Neuronal stem cell (in vitro differentiated cells): ENCODE results near the gene BIRC5.
"Not testable (repeated sequence)": the region's sequence is repeated elsewhere in the genome, so short reads cannot be mapped to it uniquely, and the experiment has no call there.

Experiments
- DNase-seq: peaks from one replicate; pipeline ENCODE4 v3.0.0-alpha.2; 2013; ENCODE audit warnings: low spot score
- H2AFZ ChIP-seq: one replicate; pipeline ENCODE4 v1.6.1; 2013; ENCODE audit warnings: mild to moderate bottlenecking, low read length, inconsistent platforms
- H2AK5ac ChIP-seq: 2 replicates; pipeline ENCODE4 v1.6.1; 2013; ENCODE audit warnings: low read depth, mild to moderate bottlenecking, inconsistent platforms, low read length, moderate library complexity, mixed read lengths
- H2BK120ac ChIP-seq: 2 replicates; pipeline ENCODE4 v1.6.1; 2013; ENCODE audit warnings: low read depth, mild to moderate bottlenecking, inconsistent platforms, low read length, moderate library complexity, mixed read lengths
- H2BK12ac ChIP-seq: one replicate; pipeline ENCODE4 v1.6.1; 2013; ENCODE audit warnings: low read length, inconsistent platforms
- H2BK15ac ChIP-seq: 2 replicates; pipeline ENCODE4 v1.6.1; 2013; ENCODE audit warnings: mild to moderate bottlenecking, low read length, inconsistent platforms, mixed read lengths
- H2BK5ac ChIP-seq: one replicate; pipeline ENCODE4 v1.6.1; 2013; ENCODE audit warnings: inconsistent platforms, mild to moderate bottlenecking, low read length, moderate library complexity
- H3K14ac ChIP-seq: one replicate; pipeline ENCODE4 v1.6.1; 2013; ENCODE audit warnings: low read length, inconsistent platforms
- H3K18ac ChIP-seq: 2 replicates; pipeline ENCODE4 v1.6.1; 2013; ENCODE audit warnings: low read length, inconsistent platforms
- H3K23ac ChIP-seq: 2 replicates; pipeline ENCODE4 v1.6.1; 2013; ENCODE audit warnings: low read depth, mild to moderate bottlenecking, mixed read lengths, low read length, inconsistent platforms; ENCODE audit not compliant: poor library complexity
- H3K27ac ChIP-seq: replicated peaks from 3 replicates; pipeline ENCODE4 v1.5.1; 2013; ENCODE audit warnings: low read length, inconsistent platforms
- H3K27me3 ChIP-seq, 3 experiments: 2 replicates each; pipeline ENCODE4 v1.6.1; 2013; ENCODE audit warnings: low read length in 3 of 3, mild to moderate bottlenecking in 2 of 3, inconsistent platforms in 1 of 3, low read depth in 1 of 3, mixed read lengths in 1 of 3, moderate library complexity in 1 of 3; ENCODE audit not compliant: control insufficient read depth in 3 of 3, insufficient read depth in 3 of 3
- H3K36me3 ChIP-seq, 2 donors: replicated peaks in 1 of 2; 2 replicates each; pipeline ENCODE4 v1.6.1; 2013; ENCODE audit warnings: low read length in 2 of 2; ENCODE audit not compliant: control insufficient read depth in 2 of 2, insufficient read depth in 2 of 2
- H3K4ac ChIP-seq: 2 replicates; pipeline ENCODE4 v1.6.1; 2013; ENCODE audit warnings: inconsistent platforms, mild to moderate bottlenecking, low read length, moderate library complexity
- H3K4me1 ChIP-seq, 2 donors: 1 replicate in 1 of 2; 2 replicates in 1 of 2; pipeline ENCODE4 v1.6.1; 2013; ENCODE audit warnings: low read length in 2 of 2, low read depth in 1 of 2; ENCODE audit not compliant: control insufficient read depth in 2 of 2, insufficient read depth in 1 of 2
- H3K4me2 ChIP-seq: one replicate; pipeline ENCODE4 v1.6.1; 2013; ENCODE audit warnings: mild to moderate bottlenecking, low read length, inconsistent platforms; ENCODE audit not compliant: insufficient read depth, poor library complexity, severe bottlenecking
- H3K4me3 ChIP-seq, 2 donors: 2 replicates each; pipeline ENCODE4 v1.5.1; 2013; ENCODE audit warnings: low read length in 2 of 2, mild to moderate bottlenecking in 2 of 2, inconsistent platforms in 1 of 2, moderate library complexity in 1 of 2
- H3K79me1 ChIP-seq: one replicate; pipeline ENCODE4 v1.6.1; 2013; ENCODE audit warnings: low read depth, mild to moderate bottlenecking, inconsistent platforms, low read length, moderate library complexity
- H3K9ac ChIP-seq: one replicate; pipeline ENCODE4 v1.6.1; 2013; ENCODE audit warnings: mild to moderate bottlenecking, low read depth, low read length, inconsistent platforms; ENCODE audit not compliant: poor library complexity
- H3K9me3 ChIP-seq, 2 donors: replicated peaks in 1 of 2; 2 replicates each; pipeline versions ENCODE3 to v1.6.1; 2013; ENCODE audit warnings: low read length in 2 of 2, mild to moderate bottlenecking in 2 of 2, inconsistent platforms in 1 of 2, low read depth in 1 of 2, mixed read lengths in 1 of 2, moderate library complexity in 1 of 2; ENCODE audit not compliant: control insufficient read depth in 2 of 2, insufficient read depth in 1 of 2
- H4K8ac ChIP-seq: one replicate; pipeline ENCODE4 v1.6.1; 2013; ENCODE audit warnings: low read depth, mild to moderate bottlenecking, inconsistent platforms, low read length, moderate library complexity
- H4K91ac ChIP-seq: one replicate; pipeline ENCODE4 v1.6.1; 2013; ENCODE audit warnings: low read length, low read depth, mild to moderate bottlenecking, inconsistent platforms; ENCODE audit not compliant: poor library complexity
- WGBS, 2 donors: extraction: QIAGEN DNeasy Blood & Tissue Kit; methylation state at CpG; one replicate each; pipeline ENCODE4 v1.1.7; 2013; ENCODE audit warnings: missing lambda C conversion rate in 2 of 2, mixed read lengths in 1 of 2; ENCODE audit not compliant: insufficient read length in 2 of 2, insufficient replicate concordance in 1 of 2; ENCODE audit errors: extremely low coverage in 2 of 2; 5-methylcytosine and 5-hydroxymethylcytosine counted together

Gene BIRC5

GRCh38 chr17:78232859-78233173 is 18.8 kb downstream of the BIRC5 start:
- Histone ChIP-seq H2AFZ (no peak overlapping the region), H3K4me2 (no peak overlapping the region), H2AK5ac (no peak overlapping the region), H3K27ac (no peak overlapping the region), H3K4me3 (peak overlapping the region in 1 of 2 donors; percentile 37), H3K14ac (no peak overlapping the region), H3K79me1 (peaks cover 1% of the 10 kb centered on the region), H2BK5ac (no peak overlapping the region), H4K8ac (no peak overlapping the region), H3K27me3 (peaks cover 6 to 42% (median 29%) of the 10 kb centered on the region in 3 experiments), H3K4me1 (peaks cover 0 to 7% of the 10 kb centered on the region in 2 donors), H3K9me3 (peaks cover 0 to 3% of the 10 kb centered on the region in 2 donors), H2BK15ac (peak overlapping the region; percentile 23), H2BK120ac (no peak overlapping the region), H2BK12ac (no peak overlapping the region), H3K23ac (no peak overlapping the region), H3K18ac (no peak overlapping the region), H3K4ac (no peak overlapping the region), H4K91ac (no peak overlapping the region), H3K9ac (no peak overlapping the region), H3K36me3 (no peaks in the 10 kb centered on the region)
- DNase-seq = no peak
- WGBS, 2 donors = no CpG with 5 or more reads among the region's 2 CpGs

GRCh38 chr17:78233678-78234077 is 19.6 kb downstream of the BIRC5 start:
- no peak overlapping the region for H2AFZ ChIP-seq
- peaks cover 1% of the 10 kb centered on the region for H3K79me1 ChIP-seq
- H3K9ac ChIP-seq = no peak overlapping the region
- H2AK5ac ChIP-seq = peak overlapping the region; percentile 6
- WGBS, 2 donors = no CpG with 5 or more reads among the region's 10 CpGs
- DNase-seq = no peak
- H2BK15ac ChIP-seq = peak overlapping the region; percentile 7
- H3K27ac ChIP-seq = no peak overlapping the region
- H3K23ac ChIP-seq = peak overlapping the region; percentile 34
- no peak overlapping the region for H3K4ac ChIP-seq
- H4K8ac ChIP-seq = no peak overlapping the region
- H3K14ac ChIP-seq = no peak overlapping the region
- peaks cover 0 to 7% of the 10 kb centered on the region in 2 donors for H3K4me1 ChIP-seq
- H3K9me3 ChIP-seq = peaks cover 0 to 3% of the 10 kb centered on the region in 2 donors
- H3K36me3 ChIP-seq = no peaks in the 10 kb centered on the region
- no peak overlapping the region for H2BK120ac ChIP-seq
- no peak overlapping the region for H3K4me2 ChIP-seq
- H3K4me3 ChIP-seq = no peak overlapping the region
- H3K18ac ChIP-seq = no peak overlapping the region
- no peak overlapping the region for H2BK5ac ChIP-seq
- H2BK12ac ChIP-seq = no peak overlapping the region
- peaks cover 6 to 50% (median 29%) of the 10 kb centered on the region in 3 experiments for H3K27me3 ChIP-seq
- H4K91ac ChIP-seq = no peak overlapping the region

GRCh38 chr17:78234261-78234865 is 20.3 kb downstream of the BIRC5 start:
- Histone ChIP-seq H4K91ac (no peak overlapping the region), H3K23ac (no peak overlapping the region), H2AK5ac (peak overlapping the region; percentile 6), H3K9me3 (peaks cover 0 to 3% of the 10 kb centered on the region in 2 donors), H3K4ac (no peak overlapping the region), H4K8ac (no peak overlapping the region), H3K27me3 (peaks cover 6 to 55% (median 29%) of the 10 kb centered on the region in 3 experiments), H2BK15ac (peak overlapping the region; percentile 7), H3K79me1 (peaks cover 1% of the 10 kb centered on the region), H3K4me1 (peaks cover 0 to 7% of the 10 kb centered on the region in 2 donors), H3K9ac (no peak overlapping the region), H2BK5ac (no peak overlapping the region), H3K4me3 (no peak overlapping the region), H3K14ac (no peak overlapping the region), H2AFZ (no peak overlapping the region), H3K4me2 (no peak overlapping the region), H3K27ac (no peak overlapping the region), H3K18ac (peak overlapping the region; percentile 12), H2BK120ac (no peak overlapping the region), H2BK12ac (no peak overlapping the region), H3K36me3 (no peaks in the 10 kb centered on the region)
- no CpG with 5 or more reads among the region's 17 CpGs for WGBS, 2 donors
- no peak for DNase-seq

- not testable (repeated sequence) for H4K8ac ChIP-seq, H3K4ac ChIP-seq, H3K4me3 ChIP-seq, H3K4me1 ChIP-seq, H3K27ac ChIP-seq, H3K9ac ChIP-seq, H3K23ac ChIP-seq, DNase-seq, H3K14ac ChIP-seq, H2BK5ac ChIP-seq, H2BK12ac ChIP-seq, H3K4me2 ChIP-seq, H3K36me3 ChIP-seq, H2AFZ ChIP-seq, H3K18ac ChIP-seq, H3K9me3 ChIP-seq, H2BK120ac ChIP-seq, H4K91ac ChIP-seq, H2AK5ac ChIP-seq, H3K79me1 ChIP-seq, H2BK15ac ChIP-seq
- peaks cover 6 to 55% (median 29%) of the 10 kb centered on the region in 3 experiments for H3K27me3 ChIP-seq
- WGBS, 2 donors = no CpG with 5 or more reads among the region's 6 CpGs
Measured at GRCh38 chr17:78235022-78235421, 21.0 kb downstream of the BIRC5 start.
